DLD1 (cell line): ENCODE data around the gene PDLIM7.

Experiments
- in situ Hi-C: cut with HindIII; loops from 2 replicates; pipeline ENCODE4 v1.10.0; 2017; ENCODE audit warnings: low sequenced_read_pairs

The PDLIM7 gene

DNA sequence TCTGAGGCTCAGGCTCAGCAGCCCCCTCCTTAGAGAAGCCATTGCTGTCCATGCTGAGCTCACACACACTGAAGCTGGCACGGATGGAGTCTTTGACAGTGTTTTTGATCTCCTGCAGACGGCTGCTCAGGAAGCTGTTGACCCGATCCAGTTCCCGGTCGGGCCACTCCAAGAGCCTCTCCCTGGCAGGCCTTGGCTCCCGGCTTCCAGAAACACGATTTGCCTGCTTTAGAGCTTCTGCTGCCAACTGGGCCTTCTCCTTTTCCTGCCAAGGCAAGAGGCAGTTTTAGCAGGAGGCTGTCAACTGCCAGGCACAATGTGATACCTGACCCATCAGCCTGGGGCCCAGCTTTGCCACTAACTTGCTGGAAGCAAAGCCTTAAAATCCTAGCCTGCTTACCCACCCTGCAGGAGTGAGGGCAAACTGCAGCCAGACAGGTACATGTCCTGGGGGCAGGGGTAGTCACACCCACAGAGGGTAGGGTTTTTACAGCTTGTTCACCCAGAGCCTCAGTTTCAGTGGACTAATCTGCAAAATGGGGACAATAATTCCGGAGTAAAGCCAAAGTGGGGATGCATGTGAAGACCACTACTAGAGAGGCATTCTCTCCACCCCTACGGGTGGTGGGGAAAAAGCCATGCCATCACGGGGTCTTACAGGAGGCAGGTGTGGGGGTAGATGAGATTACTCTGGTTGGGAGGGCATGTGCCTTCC is 27.7 kb upstream of the PDLIM7 start:
- in situ Hi-C loops = no loop called here

DNA sequence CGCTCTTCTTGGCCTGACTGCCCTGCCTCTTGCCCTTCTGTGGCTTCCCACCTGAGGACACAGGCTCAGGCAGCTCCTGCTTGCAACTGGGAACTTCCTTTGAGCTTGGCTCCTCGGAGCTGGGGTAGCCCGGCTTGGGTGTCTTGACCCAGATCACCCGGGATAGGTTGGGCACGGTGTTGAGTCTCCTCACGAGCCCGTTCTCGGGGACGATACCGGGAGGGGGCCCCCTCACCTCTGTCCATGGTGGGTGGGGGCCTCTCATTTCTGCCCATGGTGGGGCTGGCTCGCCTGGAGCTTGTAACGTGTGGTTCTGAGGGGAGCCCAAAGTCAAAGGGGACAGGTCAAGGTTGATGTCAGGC is 27.1 kb upstream of the PDLIM7 start:
- in situ Hi-C loops = no loop called here

DNA sequence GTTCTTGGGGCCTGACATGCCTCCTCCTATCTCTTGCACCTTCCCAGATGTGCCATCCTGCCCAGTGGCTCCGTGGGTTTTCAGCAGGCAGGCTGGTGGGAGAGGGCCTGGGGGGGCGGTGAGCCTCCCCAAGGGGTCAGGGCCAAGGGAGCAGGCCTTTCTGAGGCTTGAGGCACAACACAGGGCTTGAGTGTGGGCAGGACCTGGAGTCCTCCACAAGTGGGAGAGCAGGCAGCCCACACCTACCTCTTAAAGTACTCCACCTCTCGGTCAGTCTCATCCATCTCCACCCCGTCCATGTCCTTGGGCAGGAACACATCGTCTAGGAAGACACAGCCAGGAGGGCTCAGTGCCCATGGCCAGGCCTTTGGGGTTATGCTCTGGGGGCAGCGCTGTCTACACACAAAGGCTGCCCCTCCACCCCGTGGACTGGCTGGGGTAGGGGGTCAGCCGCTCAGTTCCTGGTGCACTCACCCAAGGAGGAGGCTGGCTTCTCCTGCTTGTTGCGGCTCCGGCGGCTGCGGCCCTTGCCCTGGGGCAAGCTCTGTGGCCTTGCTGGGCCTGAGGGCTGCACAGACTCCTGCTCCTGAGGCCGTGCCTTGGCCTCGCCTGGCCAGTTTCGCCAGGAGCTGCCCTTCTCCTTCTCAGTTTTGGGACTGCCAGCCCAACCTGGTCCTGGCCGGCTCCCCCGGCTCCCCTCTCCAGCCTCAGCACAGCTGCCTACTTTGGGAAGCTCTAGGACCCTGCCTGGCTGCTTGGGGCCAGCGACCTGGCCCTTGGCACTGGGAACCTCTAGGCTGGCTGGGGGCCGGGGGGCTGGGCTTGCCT is 26.5 kb upstream of the PDLIM7 start:
- in situ Hi-C loops = no loop called here

DNA sequence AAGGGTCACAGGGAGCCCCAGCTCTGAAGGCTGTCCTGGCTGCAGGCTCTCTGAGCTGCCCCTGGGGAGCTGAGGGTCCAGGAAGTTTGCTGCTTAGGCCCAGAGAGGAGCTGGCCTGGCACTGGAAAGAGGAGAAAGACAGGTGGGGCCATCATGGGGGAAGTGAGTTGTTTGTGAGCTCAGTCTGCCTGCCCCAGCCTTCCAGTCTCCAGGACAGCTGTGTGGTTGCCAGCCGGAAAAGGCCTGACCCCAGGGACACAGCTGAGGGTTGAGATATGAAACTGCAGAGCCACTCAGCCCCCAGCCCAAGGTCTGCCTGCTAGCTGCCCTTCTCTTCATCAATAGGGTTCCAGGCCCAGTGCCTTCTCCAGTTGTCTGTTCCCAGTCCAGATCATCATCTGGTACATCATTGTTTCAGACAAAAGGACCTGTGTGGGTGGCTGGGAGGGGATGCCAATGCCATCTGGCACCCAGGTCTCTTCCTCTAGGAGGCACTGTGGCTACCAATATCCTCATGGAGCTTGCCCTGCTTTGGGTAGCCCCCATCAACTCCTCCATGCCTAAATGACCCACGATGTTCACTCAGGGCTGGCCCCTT is 23.6 kb upstream of the PDLIM7 start:
- in situ Hi-C loops = no loop called here

DNA sequence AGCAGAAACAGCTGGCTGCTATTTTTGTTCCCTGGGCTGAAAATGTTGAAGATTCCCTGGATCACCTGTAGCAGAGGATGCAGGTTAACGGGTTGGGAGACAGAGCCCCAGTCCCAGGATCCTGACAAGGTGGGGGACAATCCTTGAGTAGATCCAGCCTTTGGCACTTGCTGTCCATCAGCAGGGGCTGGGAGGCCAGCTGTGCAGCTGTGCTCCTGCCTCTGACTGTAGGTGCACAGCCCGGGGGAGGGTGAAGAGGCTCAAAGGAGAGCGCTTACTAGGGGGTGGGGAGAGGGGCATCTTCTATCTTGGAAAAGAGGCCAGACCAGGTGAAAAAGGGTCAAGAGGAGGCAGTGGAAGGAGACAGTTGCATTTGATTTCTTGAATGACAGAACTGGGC is 22.9 kb upstream of the PDLIM7 start:
- in situ Hi-C loops = no loop called here

DNA sequence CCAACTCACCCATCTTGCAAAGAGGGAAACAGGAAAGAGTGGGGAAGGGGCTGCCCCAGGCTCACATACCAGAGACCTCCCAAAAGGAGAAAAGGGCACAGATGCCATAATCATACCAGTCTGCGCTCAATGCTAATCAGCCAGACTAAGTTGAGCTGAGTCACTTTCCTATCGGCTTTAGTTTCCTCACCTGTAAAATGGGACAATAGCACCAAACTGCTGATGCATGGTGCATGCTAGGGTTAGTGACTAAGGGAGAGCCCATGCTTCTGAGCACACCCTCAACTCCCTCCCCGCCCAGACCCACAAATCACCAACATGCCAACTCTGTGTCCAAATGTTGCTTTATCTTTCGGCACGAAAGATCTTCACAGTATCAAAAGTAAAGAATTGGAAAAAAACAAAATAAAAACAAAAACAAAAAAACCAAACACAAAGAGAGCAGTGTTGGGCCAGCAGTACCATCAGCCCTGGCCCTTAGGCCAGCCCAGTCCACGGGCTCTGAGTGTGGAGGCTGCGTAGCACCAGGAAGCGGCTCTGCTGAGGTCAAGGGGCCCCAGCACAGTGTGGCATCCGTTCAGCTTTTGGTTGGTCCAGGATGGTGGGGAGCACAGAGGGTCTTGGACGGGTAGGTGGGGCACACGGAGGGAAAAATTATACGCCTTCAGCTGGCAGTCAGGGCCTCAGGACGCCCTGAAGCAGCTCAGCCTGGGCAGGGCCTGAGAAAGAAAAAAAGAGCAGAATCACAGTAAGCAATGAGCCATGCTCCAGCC is 22.2 kb upstream of the PDLIM7 start:
- in situ Hi-C loops = no loop called here

DNA sequence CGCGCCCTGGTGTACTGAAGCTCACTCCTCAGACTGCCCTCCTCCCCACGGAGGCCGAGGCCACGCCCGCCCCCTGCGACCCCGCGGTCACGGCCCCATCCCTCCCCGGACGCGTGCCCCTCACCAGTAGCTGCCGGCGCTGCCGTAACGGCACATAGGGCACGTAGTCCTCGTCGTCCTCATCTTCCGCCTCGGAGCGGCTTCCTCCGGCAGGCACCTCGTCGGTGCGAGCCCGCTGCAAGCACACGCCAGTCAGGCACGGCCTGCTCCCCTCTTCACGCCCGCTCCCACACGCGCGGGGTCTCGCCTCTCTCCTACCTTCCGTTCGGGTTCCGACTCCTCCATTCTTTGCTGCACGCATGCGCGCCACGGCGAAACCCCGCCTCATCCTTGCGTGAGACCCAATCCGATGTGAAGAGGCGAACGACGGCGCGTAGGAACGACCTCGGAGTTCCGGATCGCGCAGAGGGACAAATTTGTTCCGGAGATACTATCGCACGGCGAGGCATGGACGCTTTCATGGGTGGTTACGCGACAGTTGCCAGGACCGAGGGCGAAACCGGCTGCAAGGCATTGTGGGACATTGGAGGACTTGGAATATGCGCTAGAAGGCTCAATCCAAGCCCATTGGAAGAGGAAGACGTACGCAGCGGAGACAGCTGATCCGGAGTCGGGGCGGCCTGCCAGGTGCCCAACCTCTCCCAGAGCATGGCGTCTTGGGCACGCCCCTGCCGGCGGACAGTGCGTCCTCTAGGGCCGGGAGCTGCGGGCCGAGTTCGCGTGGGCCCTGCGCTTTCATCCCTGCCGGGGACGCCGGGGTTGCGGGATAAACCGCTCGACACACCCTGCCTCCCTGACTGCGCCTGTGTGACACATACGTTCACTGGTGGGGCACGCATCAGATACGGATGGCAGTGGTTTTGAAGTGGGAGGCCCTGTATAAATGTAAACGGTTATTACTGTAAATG is 19.5 kb upstream of the PDLIM7 start, which contains the start of gene DDX41:
TSS of gene DDX41 (minus strand) at position 361 of the 968 bp plus-strand sequence. CDS start at position 345, 16 bp downstream.
- in situ Hi-C loops = no loop called here

DNA sequence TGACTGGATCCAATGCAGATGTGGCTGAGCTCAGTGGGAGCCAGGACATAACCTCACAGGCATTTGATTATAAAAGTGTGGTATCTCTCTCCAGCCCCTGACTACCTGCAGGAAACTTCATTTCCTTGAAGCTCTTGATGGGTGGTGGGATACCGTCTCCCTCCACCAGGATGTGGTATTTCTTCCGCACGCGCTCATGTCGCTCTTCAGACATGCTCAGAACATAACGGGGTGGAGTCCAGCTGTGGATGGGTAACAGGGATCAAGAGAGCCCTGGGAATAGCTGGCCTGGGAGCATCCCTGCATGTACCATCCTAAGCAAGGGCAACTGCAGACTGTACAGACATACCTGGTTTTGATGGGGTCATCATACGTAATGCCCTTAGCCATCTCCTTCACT is 18.2 kb upstream of the PDLIM7 start:
- in situ Hi-C loops = no loop called here

DNA sequence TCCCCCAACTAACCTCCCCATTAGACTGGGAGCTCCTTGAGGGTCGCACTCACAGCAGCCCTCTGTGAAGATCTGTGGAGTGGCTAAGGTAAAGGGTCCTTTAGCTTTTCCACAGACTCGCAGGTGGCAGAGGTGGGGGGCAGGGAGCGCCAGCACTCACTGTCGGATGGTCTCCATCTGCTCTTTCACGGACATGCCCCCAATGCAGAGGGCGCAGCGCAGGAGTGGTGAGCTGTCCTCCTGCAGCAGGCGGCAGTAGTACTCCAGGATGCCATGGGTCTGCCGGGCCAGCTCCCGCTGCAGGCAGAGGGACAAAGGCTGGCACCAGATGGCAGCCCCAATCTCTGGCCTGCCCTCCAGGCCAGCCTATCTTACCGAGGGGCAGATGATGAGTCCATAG is 17.1 kb upstream of the PDLIM7 start:
- in situ Hi-C loops = no loop called here

DNA sequence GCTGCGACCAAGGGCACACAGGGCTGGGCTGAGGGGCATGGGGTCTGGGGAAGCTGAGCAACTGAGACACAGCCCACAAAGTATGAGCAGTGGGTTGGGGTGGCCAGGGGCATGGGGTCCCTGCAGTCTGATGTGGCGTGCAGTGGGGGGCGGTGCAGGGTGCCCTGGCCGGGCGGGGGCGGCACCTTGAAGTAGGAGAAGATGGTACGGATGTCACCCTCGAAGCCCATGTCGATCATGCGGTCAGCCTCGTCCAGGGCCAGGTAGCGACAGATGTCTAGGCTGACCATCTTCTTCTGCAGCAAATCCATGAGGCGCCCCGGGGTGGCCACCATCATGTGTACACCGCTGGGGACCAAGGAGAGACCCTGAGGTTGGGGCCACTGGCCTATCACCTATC is 16.1 kb upstream of the PDLIM7 start:
- in situ Hi-C loops = no loop called here

DNA sequence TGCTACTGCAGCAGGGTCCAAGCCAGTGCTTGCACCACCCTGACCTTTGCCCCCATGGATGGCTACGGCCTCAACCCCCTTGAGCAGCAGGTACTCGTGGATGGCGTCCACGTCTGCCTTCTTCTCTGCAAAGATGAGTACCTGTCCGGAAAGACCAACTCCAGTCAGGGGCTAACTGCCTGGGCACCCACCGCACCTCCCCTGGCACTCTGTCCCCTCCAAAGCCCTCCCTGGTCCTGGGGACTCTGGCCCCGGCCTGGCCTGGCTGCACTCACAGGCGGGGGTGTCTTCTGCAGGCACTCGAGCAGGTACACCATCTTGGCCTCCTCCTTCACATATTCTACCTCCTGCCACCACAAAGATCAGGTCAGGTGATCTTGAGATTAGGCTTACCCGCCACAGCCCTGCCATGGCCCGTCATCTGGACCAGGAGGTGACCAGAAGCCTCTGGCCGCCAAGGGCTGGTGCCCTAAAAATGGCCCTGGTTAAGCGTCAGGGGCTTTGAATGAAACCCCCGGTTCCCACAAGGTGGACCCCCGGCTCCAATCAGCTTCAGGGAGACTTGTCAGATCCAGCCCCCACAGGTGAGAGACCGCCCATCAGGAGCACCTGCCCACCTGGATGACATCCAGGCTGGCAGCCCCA is 15.5 kb upstream of the PDLIM7 start:
- in situ Hi-C loops = no loop called here

DNA sequence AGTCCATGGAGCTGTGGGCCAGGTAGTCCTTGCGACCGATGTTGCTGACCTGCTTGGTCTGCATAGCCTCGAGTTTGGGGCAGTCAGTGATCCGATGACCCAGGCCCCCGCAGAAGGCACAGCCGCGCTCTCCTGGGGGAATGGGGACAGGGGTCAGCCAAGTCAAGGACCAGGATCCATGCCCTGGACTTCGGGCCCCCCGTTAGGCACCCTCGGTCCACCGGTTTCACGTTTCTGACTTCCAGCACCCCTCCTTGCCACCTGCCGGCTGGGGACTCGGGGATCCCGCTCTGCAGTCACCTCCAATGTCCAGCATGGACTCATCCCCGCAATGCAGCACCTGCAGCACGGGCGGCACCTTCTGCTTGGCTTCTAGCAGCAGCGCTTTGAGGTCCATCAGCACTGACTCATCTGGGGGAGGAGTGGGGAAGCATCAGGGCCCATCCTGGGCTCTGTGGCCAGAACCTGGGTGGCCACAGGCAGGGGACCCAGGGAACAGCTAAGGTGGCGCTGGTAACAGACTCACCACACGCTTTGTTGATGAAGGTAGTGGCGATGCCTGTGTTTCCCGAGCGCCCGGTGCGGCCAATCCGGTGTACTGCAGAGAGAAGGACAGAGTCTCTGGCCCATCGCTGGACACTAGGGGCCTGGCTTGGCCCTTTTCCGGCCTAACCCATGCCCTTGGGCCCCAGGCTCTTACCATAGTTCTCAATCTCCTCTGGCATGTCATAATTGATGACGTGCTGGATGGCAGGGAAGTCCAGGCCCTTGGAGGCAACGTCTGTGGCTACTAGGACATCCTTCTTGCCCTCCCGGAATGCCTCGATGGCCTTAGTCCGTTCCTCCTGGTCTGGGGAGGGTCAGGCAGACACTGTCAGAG is 14.6 kb upstream of the PDLIM7 start:
- in situ Hi-C loops = no loop called here

DNA sequence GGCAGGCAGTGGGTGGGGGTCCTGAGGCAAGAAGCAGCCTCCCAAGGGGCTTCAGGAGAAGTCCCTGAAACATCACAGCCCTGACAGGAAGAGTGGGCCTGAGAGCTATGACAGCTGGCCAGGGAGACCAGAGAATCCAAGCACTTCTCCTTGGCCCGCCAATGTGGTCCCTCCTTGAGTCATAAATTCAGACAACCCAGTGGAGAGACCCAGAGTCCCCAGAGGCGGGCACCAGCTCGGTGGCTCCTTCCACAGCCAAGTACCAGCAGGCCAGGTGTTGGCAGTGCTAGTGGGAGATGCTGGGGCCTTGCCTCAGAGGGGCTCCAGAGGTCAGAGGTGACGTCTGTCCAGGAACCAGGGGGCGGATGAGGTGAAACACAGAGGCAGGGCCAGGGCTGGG is 13.8 kb upstream of the PDLIM7 start:
- in situ Hi-C loops = no loop called here

DNA sequence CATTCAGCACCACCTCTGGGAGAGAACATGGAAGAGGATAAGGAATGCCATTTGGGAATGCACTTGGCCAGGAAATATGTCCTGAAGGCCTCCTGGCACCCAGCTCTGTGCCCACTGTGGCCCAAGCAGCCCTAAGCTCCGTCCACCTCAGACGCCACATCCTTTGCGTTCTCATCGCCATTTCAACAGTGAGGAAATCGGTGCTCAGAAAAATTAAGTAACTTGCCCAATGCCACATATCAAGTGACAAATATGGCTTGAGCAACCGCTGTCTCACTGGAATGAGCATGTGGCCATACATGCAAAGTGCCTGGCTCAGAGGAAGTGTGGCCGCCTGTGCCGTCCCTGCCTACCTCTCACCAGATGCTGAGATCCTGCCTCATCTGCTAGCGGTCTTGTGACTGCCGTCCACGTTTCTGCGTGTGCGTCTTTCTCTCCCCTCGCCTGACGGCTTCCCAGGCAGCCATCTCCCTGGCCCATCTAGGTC is 13.2 kb upstream of the PDLIM7 start:
- in situ Hi-C loops = no loop called here

DNA sequence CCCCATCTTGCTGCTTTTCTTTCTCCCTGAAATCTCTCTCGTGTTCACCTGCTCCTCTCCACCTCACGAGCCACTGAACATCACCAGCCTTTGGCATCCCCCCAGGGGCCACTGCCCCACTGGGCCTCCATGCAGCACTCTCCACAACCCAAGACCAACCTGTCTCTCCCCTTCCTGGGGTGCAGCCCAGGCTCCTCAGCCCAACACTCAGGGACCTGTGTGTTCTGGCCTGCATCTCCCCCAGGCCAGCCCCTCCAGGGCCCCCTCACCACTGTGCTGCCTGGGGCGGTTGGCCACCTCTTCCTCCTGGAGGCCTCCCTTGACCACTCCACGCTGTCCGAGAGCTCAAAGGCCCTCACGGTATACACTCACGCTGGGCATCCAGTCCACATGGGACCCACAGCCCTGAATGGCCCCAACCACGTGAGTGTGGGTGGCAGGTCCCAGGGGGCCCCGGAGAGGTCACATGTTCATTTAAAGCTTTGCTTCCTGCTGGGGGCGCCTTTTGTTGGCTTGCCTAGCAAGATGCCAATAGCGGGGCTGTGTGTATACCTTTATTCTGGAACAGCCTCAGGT is 12.7 kb upstream of the PDLIM7 start:
- in situ Hi-C loops = no loop called here

DNA sequence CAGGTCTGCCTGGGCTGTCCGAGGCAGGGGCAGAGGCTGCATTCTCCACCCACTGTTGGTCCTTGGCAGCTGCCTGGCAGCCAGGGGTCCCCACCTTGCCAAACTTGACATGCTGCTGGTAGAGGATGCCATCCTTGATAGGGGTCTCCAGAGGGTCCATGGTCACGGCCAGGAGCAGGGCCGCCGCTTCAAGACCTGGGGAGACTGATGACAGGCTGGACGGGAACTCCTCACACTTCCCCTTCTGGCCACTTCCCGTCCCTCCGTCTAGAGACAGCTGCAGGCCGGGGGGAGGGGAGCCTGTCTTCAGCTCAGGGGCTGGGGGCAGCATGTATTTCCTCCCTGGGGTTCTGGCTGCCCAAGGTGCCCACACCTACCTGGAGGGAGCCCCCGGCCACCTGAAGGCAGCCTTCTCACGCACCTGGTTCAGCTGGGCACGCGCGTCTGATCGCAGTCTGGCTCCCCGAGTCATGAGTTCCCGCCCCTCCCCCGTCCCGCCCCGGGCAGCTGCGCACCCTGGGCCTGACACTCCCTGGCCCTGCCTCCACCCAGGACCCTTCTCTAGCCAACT is 12.1 kb upstream of the PDLIM7 start, which contains the start of gene DOK3:
TSS of gene DOK3 (minus strand) at position 446 of the 571 bp plus-strand sequence. CDS start at position 160, 286 bp downstream.
- in situ Hi-C loops = no loop called here

DNA sequence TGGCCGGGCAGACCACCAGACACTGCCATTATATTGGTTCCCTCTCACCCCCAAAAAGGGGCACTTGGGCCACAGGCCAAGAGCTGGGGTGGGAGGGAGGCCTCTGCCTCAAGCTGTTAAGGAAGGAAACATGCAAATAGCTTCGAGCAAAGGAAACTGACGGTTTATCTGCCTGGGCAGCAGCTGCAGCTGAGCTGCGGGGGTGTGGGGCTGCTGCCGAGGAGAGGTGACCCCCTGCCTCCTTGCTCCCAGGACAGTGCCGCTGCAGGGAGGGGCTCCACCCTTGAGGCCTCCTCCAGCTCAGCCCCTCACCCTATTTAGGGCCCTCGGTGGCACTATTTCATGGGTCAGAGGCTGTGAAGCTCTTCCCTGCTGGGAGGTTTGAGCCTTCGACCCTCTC is 11.4 kb upstream of the PDLIM7 start:
- in situ Hi-C loops = no loop called here

DNA sequence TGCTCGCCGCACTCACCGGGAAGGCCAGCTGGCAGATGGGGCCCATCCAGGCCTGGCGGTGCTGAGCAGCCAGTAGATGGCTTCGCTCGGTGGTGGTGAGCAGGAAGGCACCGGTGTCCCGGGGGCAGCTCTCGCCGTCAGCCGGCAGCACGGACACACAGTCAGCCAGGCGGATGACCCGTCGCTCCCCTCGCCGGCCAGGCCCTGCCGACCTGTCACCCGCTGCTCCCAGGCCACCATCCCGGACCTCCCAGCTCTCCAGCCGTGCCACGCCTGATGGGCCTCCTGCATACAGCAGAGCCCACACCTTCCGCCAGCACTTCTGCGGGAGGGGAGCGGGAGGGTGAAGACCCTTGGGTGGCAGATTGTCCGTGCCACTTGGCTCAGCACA is 10.8 kb upstream of the PDLIM7 start:
- in situ Hi-C loops = no loop called here
